MM.1S (cell line): Measurements from ENCODE around the gene RAB32.

ENCODE experiments used
- CTCF ChIP-seq: fragments of 300-600 bp; sonication (generic); IDR thresholded peaks from 2 replicates; pipeline ENCODE4 v1.5.1; 2016; ENCODE audit warnings: antibody characterized with exemption, low read length, mixed read lengths
- EZH2 ChIP-seq: fragments of 300-600 bp; sonication (generic); optimal IDR thresholded peaks from 2 replicates; pipeline ENCODE3; 2017; ENCODE audit warnings: low read depth, mild to moderate bottlenecking, antibody characterized with exemption, low read length, mixed read lengths

GRCh38 chr6:146526192-146526591 is 17.4 kb upstream of the RAB32 start:
- no peak for TF ChIP-seq CTCF
- TF ChIP-seq EZH2 = no peak
